Measurements from ENCODE around the gene KCNB1. TPM values are rescaled to one million over a fixed set of nuclear protein-coding genes. Genes with fewer than 3 reads are reported as not detected.
"Not testable (repeated sequence)": the region's sequence is repeated elsewhere in the genome, so short reads cannot be mapped to it uniquely, and the experiment has no call there.

Gene KCNB1
- total and polyA plus RNA-seq, 11 donors = 0.72 to 4.9 (median 1.3) TPM

DNA sequence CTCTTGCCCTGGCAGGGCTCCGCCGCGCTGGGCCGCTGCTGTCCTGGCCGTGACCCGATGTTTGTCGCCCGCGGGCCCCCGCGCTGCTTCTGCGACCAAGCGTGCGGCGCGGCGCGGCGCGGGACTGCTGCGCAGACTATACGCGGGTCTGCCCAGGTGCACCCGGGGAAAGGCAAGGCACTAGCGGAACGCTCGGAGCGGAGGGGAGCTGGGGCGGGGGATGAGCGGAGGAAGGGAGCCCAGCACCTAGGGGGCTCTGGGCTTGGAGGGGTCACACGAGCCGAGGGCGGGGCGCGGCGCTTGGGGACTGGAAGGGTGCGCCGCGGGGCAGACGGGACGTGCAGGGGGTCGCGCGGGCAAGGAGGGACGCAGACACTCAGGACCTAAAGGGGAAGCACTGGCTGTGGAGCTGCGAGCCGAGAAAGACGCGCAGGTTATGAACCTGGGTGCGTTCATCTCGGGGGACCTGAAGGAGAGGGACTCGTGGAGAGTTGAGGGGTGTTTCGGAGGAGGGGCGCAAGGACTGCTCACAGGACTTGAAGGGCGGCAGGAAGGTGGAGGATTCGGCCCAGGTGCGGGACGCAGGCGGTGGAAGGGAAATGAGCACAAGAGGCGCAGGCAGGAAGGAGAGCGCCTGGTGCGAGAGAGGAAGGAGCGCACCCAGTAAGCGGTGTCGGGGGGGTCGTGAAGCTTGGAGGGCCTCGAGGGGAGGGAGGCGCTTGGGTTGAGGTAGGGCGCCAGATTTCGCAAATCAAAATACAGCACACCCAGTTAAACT lies 163.8 kb downstream of the KCNB1 start:
- TF ChIP-seq, protein P1, sequence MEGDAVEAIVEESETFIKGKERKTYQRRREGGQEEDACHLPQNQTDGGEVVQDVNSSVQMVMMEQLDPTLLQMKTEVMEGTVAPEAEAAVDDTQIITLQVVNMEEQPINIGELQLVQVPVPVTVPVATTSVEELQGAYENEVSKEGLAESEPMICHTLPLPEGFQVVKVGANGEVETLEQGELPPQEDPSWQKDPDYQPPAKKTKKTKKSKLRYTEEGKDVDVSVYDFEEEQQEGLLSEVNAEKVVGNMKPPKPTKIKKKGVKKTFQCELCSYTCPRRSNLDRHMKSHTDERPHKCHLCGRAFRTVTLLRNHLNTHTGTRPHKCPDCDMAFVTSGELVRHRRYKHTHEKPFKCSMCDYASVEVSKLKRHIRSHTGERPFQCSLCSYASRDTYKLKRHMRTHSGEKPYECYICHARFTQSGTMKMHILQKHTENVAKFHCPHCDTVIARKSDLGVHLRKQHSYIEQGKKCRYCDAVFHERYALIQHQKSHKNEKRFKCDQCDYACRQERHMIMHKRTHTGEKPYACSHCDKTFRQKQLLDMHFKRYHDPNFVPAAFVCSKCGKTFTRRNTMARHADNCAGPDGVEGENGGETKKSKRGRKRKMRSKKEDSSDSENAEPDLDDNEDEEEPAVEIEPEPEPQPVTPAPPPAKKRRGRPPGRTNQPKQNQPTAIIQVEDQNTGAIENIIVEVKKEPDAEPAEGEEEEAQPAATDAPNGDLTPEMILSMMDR (IDR thresholded peaks at IDR 0.05) = no peak
- TF ChIP-seq POLR2A (IDR thresholded peaks at IDR 0.05) = no peak
- Histone ChIP-seq H3K36me3 (no peaks in the 10 kb centered on the region), H3K27me3 (peaks cover 16 to 67% (median 43%) of the 10 kb centered on the region in 9 donors), H3K4me3 (peak overlapping the region; percentile 6 to 47 (median 36)), H3K9me3 (no peaks in the 10 kb centered on the region), H3K27ac (no peak overlapping the region), H3K4me1 (peaks cover 4 to 21% (median 13%) of the 10 kb centered on the region in 12 donors)
- peak in 3 of 4 donors; percentile 20 to 44 (median 43) for ATAC-seq
- DNase-seq = no peak
- 1 to 2% (median 1%) methylated on average over 30 to 70 of the region's 70 CpGs for WGBS, 4 donors
- intact Hi-C loops (cut with DNase I) = no loop called here

DNA sequence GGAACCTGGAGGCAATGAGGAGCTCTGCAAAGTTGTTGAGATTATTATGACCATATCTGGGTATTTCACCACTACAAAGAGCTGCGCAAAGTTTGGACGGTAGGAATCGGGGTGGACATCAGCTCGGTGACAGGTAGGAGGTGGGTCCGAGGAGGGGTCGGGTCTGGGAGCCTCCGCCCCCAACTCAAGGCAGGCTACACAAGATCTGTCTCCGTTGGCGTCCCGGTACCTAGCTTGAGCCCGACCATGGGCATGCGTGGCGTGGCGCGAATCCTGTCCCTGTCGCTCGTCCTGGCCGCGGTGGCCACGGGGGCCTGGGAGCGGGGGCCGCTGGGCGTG lies 164.4 kb downstream of the KCNB1 start:
- H3K27me3 ChIP-seq = peaks cover 16 to 67% (median 43%) of the 10 kb centered on the region in 9 donors
- no peak for ATAC-seq

DNA sequence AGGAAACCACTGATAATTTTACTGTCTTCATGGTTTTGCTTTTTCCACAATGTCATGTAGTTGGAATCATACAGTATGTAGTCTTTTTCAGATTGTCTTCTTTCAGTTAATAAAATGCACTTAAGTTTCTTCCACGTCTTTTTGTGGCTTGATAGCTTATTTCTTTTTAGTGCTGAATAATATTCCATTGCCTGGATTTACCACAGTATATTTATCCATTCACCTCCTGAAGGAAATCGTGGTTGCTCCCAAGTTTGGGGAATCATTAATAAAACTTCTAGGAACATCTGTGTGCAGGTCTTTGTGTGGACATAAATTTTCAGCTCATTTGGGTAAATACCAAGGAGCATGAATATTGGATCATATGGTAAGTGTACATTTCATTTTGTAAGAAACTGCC lies 165.8 kb downstream of the KCNB1 start:
- no peak for ATAC-seq
- no peak for DNase-seq
- intact Hi-C loops (cut with DNase I) = no loop called here
- no peak for TF ChIP-seq POLR2A (IDR thresholded peaks at IDR 0.05)
- TF ChIP-seq, protein P1 (IDR thresholded peaks at IDR 0.05) = no peak
- WGBS, 4 donors = 62 to 89% (median 77%) methylated on average over 2 of the region's 2 CpGs
- peaks cover 4 to 18% (median 13%) of the 10 kb centered on the region in 12 donors for H3K4me1 ChIP-seq
- H3K27ac ChIP-seq = no peak overlapping the region
- no peak overlapping the region for H3K4me3 ChIP-seq
- H3K27me3 ChIP-seq = peaks cover 16 to 61% (median 38%) of the 10 kb centered on the region in 9 donors
- no peaks in the 10 kb centered on the region for H3K36me3 ChIP-seq
- no peaks in the 10 kb centered on the region for H3K9me3 ChIP-seq

More for the DNA sequence above, 164.4 kb downstream of the KCNB1 start:
- Histone ChIP-seq H3K36me3 (no peaks in the 10 kb centered on the region), H3K4me3 (peak overlapping the region; percentile 6 to 47 (median 36)), H3K27ac (no peak overlapping the region), H3K4me1 (peaks cover 4 to 18% (median 13%) of the 10 kb centered on the region in 12 donors), H3K9me3 (no peaks in the 10 kb centered on the region)
- WGBS, 4 donors = 5 to 36% (median 13%) methylated on average over 4 to 23 of the region's 23 CpGs
- no peak for DNase-seq
- TF ChIP-seq POLR2A (IDR thresholded peaks at IDR 0.05) = no peak
- TF ChIP-seq, protein P1 (IDR thresholded peaks at IDR 0.05) = no peak
- intact Hi-C loops (cut with DNase I) = no loop called here

DNA sequence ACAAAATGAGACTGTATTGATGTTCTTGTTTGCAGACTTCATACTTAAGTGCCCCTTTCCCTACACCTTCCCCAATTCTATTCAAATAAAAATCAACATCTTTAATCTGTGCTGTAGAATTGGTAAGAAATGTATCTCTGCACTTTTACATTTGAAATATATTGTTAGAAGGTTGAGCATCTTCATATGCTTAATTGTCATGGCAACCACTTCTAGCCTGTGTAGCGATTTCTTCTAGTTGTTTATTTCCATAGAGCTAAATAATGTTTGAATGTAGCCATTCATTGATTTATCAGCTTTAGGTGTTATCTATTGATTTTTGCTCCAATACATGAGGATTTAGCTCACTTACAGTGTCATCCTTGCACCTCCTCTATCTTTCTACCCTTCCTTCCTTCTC lies 166.9 kb downstream of the KCNB1 start:
- peaks cover 13 to 50% (median 35%) of the 10 kb centered on the region in 9 donors for H3K27me3 ChIP-seq
- no peaks in the 10 kb centered on the region for H3K36me3 ChIP-seq
- DNase-seq = no peak
- peaks cover 4 to 19% (median 13%) of the 10 kb centered on the region in 12 donors for H3K4me1 ChIP-seq
- WGBS, 4 donors = 77 to 85% (median 84%) methylated on average over 1 of the region's 1 CpG
- TF ChIP-seq POLR2A (IDR thresholded peaks at IDR 0.05) = no peak
- TF ChIP-seq, protein P1 (IDR thresholded peaks at IDR 0.05) = no peak
- H3K4me3 ChIP-seq = no peak overlapping the region
- H3K27ac ChIP-seq = no peak overlapping the region
- peaks cover 0 to under 1% (median 0%) of the 10 kb centered on the region in 12 donors for H3K9me3 ChIP-seq
- intact Hi-C loops (cut with DNase I) = no loop called here
- ATAC-seq = no peak

DNA sequence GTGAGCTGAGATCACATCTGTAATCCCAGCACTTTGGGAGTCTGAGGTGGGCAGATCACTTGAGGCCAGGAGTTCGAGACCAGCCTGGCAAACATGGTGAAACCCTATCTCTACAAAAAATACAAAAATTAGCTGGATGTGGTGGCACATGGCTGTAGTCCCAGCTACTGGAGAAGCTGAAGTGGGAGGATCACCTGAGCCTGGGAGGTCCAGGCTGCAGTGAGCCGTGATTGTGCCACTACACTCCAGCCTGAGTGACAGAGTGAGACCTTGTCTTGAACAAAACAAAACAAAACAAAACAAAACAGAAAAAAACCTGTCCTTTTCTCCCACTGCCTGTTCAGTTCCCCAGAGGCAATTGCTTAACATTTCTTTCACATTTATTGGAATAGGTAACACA lies 168.4 kb downstream of the KCNB1 start:
- intact Hi-C loops (cut with DNase I); H3K36me3 ChIP-seq; H3K27ac ChIP-seq; DNase-seq; ATAC-seq; H3K9me3 ChIP-seq; H3K4me3 ChIP-seq: not testable (repeated sequence)
- WGBS, 4 donors = 64 to 78% (median 73%) methylated on average over 2 of the region's 2 CpGs
- peaks cover 4 to 15% (median 10%) of the 10 kb centered on the region in 12 donors for H3K4me1 ChIP-seq
- peaks cover 12 to 38% (median 20%) of the 10 kb centered on the region in 9 donors for H3K27me3 ChIP-seq

Data from heart left ventricle (tissue), 16 donors.